CD14-positive monocyte (primary cell): Measurements from ENCODE around the gene AKR7A3. TPM values are rescaled to one million over a fixed set of nuclear protein-coding genes. Genes with fewer than 3 reads are reported as not detected.
"Not testable (repeated sequence)": the region's sequence is repeated elsewhere in the genome, so short reads cannot be mapped to it uniquely, and the experiment has no call there.

Source experiments
- DNase-seq, 3 donors: peaks; one replicate each; pipeline ENCODE4 v3.0.0-alpha.2; 2011 to 2022
- H2AFZ ChIP-seq: 2 replicates; pipeline ENCODE4 v1.6.0; 2012; ENCODE audit warnings: mild to moderate bottlenecking, low read depth, low read length, inconsistent platforms; ENCODE audit not compliant: insufficient read depth, poor library complexity, severe bottlenecking
- H3K27ac ChIP-seq, 2 donors: 1 replicate in 1 of 2; 2 replicates in 1 of 2; pipeline ENCODE4 v1.5.1; 2012 to 2013; ENCODE audit warnings: low read length in 2 of 2, control low read depth in 1 of 2, inconsistent platforms in 1 of 2, low read depth in 1 of 2, mild to moderate bottlenecking in 1 of 2
- H3K27me3 ChIP-seq, 2 donors: one replicate each; pipeline versions ENCODE4 v1.6.0 to v1.6.1; 2011 to 2013; ENCODE audit warnings: low read length in 2 of 2; ENCODE audit not compliant: control insufficient read depth in 2 of 2, insufficient read depth in 2 of 2
- H3K36me3 ChIP-seq, 2 donors: replicated peaks in 1 of 2; 1 replicate in 1 of 2; 2 replicates in 1 of 2; pipeline versions ENCODE4 v1.5.1 to v1.6.1; 2012 to 2013; ENCODE audit warnings: low read length in 2 of 2, control low read depth in 1 of 2, inconsistent platforms in 1 of 2, mild to moderate bottlenecking in 1 of 2; ENCODE audit not compliant: insufficient read depth in 2 of 2, control insufficient read depth in 1 of 2
- H3K4me1 ChIP-seq, 2 donors: 1 replicate in 1 of 2; 2 replicates in 1 of 2; pipeline versions ENCODE4 v1.5.1 to v1.6.1; 2012 to 2013; ENCODE audit warnings: low read length in 2 of 2, control low read depth in 1 of 2, inconsistent platforms in 1 of 2, mild to moderate bottlenecking in 1 of 2, moderate library complexity in 1 of 2; ENCODE audit not compliant: insufficient read depth in 2 of 2, control insufficient read depth in 1 of 2
- H3K4me2 ChIP-seq: replicated peaks from 2 replicates; pipeline ENCODE3; 2012; ENCODE audit warnings: low read length, moderate library complexity, mild to moderate bottlenecking; ENCODE audit not compliant: poor library complexity, severe bottlenecking; ENCODE audit errors: extremely low read depth
- H3K4me3 ChIP-seq, 3 experiments: fragments of 200-600 bp in 1 of 3; sonication (generic) in 1 of 3; replicated peaks in 1 of 3; 1 replicate in 2 of 3; 2 replicates in 1 of 3; pipeline ENCODE4 v1.5.1; 2011 to 2013; ENCODE audit warnings: low read length in 3 of 3, mild to moderate bottlenecking in 3 of 3, control low read depth in 2 of 3, low read depth in 2 of 3, inconsistent platforms in 1 of 3, moderate library complexity in 1 of 3
- H3K79me2 ChIP-seq: 2 replicates; pipeline ENCODE4 v1.6.0; 2012; ENCODE audit warnings: mild to moderate bottlenecking, control low read depth, inconsistent platforms, low read length, moderate library complexity; ENCODE audit not compliant: insufficient read depth
- H3K9ac ChIP-seq: 2 replicates; pipeline ENCODE4 v1.6.0; 2017; ENCODE audit warnings: low read length, mild to moderate bottlenecking; ENCODE audit not compliant: insufficient read depth, poor library complexity, severe bottlenecking
- H3K9me3 ChIP-seq, 2 donors: replicated peaks in 1 of 2; 1 replicate in 1 of 2; 2 replicates in 1 of 2; pipeline versions ENCODE4 v1.5.1 to v1.6.1; 2012 to 2013; ENCODE audit warnings: low read length in 2 of 2, control low read depth in 1 of 2; ENCODE audit not compliant: control insufficient read depth in 1 of 2, insufficient read depth in 1 of 2
- H4K20me1 ChIP-seq: 2 replicates; pipeline ENCODE4 v1.6.0; 2012; ENCODE audit warnings: mild to moderate bottlenecking, low read length, control low read depth, moderate library complexity; ENCODE audit not compliant: insufficient read depth
- H3K27ac Mint-ChIP-seq, 7 donors: one replicate each; pipeline ENCODE4 v1.8.0; 2020; ENCODE audit warnings: mild to moderate bottlenecking in 7 of 7, mixed read lengths in 7 of 7, moderate library complexity in 6 of 7, inconsistent platforms in 2 of 7
- H3K27me3 Mint-ChIP-seq, 3 donors: one replicate each; pipeline ENCODE4 v1.8.0; 2021 to 2022; ENCODE audit warnings: low read depth in 3 of 3, mild to moderate bottlenecking in 3 of 3, mixed read lengths in 3 of 3, moderate library complexity in 3 of 3, inconsistent platforms in 1 of 3
- H3K36me3 Mint-ChIP-seq, 2 donors: one replicate each; pipeline ENCODE4 v1.8.0; 2020; ENCODE audit warnings: mixed read lengths in 2 of 2, inconsistent platforms in 1 of 2, mild to moderate bottlenecking in 1 of 2
- H3K4me1 Mint-ChIP-seq: one replicate; pipeline ENCODE4 v1.8.0; 2020; ENCODE audit warnings: mild to moderate bottlenecking, mixed read lengths
- H3K4me3 Mint-ChIP-seq, 2 donors: one replicate each; pipeline ENCODE4 v1.8.0; 2020; ENCODE audit warnings: mild to moderate bottlenecking in 2 of 2, mixed read lengths in 2 of 2, moderate library complexity in 1 of 2
- H3K9me3 Mint-ChIP-seq, 7 donors: one replicate each; pipeline ENCODE4 v1.8.0; 2020 to 2022; ENCODE audit warnings: mixed read lengths in 7 of 7, mild to moderate bottlenecking in 6 of 7, moderate library complexity in 6 of 7, inconsistent platforms in 2 of 7
- WGBS: methylation state at CpG from one replicate; pipeline ENCODE4 v1.1.5; 2013; ENCODE audit warnings: missing lambda C conversion rate; ENCODE audit not compliant: insufficient coverage; 5-methylcytosine and 5-hydroxymethylcytosine counted together
- intact Hi-C, 2 donors: fragments of 100-400 bp; cut with micrococcal nuclease; formaldehyde crosslinking; loops; one replicate each; pipeline versions ENCODE4 v1.15.0 to v1.15.1; 2023
- polyA plus RNA-seq, 3 donors: library from polyadenylated mRNA; depleted of rRNA in 1 of 3; unstranded in 2 of 3; stranded (reverse) in 1 of 3; fragments of 300-500 nt in 2 of 3; fragments of >200 nt in 1 of 3; fragmentation: Illumina TruSeq in 2 of 3; gene quantifications; 1 replicate in 2 of 3; 2 replicates in 1 of 3; pipeline ENCODE4 v1.2.3, GENCODE V29; 2012 to 2021
- TF ChIP-seq, protein P1 (sequence below): fragments of 200-600 bp; IDR thresholded peaks from one replicate; pipeline ENCODE4 v1.8.0; 2022; ENCODE audit warnings: antibody characterized with exemption, mild to moderate bottlenecking

The AKR7A3 gene
- polyA plus RNA-seq, 3 donors = 0.15 to 0.56 TPM; not detected in 1

DNA sequence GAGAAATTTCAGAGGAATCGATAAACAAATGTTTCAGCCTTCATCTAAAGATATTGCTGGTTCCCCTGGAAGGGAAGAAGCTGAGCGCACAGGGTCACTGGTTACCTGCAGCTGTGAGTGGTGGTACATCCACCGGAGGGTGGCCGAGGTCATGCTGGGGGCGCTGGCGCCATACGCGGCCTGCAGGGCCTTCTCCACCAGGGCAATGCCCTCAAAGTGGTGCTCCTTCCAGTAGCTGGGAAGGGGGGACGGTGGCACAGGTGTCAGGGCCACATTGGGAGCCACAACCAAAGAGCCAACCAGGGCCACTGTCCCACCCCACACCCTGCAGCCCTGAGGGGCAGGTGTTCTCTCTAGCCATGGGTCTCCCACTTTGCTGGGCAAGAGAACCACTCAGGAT lies 4.7 kb downstream of the AKR7A3 start:
- no peaks in the 10 kb centered on the region for H3K79me2 ChIP-seq
- peaks cover 0 to 8% of the 10 kb centered on the region in 2 donors for H3K36me3 Mint-ChIP-seq
- intact Hi-C loops = no loop called here
- H3K27me3 ChIP-seq = peaks cover 0 to 8% of the 10 kb centered on the region in 2 donors
- H3K9me3 Mint-ChIP-seq = peaks cover 0 to 5% (median 2%) of the 10 kb centered on the region in 7 donors
- no peak overlapping the region for H3K27ac Mint-ChIP-seq
- peaks cover 6% of the 10 kb centered on the region for H3K4me1 Mint-ChIP-seq
- no peak overlapping the region for H3K27ac ChIP-seq
- H3K36me3 ChIP-seq = no peaks in the 10 kb centered on the region
- no peaks in the 10 kb centered on the region for H3K9me3 ChIP-seq
- H3K27me3 Mint-ChIP-seq = peaks cover 8 to 12% (median 11%) of the 10 kb centered on the region in 3 donors
- no peak for DNase-seq
- TF ChIP-seq, protein P1, sequence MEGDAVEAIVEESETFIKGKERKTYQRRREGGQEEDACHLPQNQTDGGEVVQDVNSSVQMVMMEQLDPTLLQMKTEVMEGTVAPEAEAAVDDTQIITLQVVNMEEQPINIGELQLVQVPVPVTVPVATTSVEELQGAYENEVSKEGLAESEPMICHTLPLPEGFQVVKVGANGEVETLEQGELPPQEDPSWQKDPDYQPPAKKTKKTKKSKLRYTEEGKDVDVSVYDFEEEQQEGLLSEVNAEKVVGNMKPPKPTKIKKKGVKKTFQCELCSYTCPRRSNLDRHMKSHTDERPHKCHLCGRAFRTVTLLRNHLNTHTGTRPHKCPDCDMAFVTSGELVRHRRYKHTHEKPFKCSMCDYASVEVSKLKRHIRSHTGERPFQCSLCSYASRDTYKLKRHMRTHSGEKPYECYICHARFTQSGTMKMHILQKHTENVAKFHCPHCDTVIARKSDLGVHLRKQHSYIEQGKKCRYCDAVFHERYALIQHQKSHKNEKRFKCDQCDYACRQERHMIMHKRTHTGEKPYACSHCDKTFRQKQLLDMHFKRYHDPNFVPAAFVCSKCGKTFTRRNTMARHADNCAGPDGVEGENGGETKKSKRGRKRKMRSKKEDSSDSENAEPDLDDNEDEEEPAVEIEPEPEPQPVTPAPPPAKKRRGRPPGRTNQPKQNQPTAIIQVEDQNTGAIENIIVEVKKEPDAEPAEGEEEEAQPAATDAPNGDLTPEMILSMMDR = no peak
- no peak overlapping the region for H3K4me3 ChIP-seq
- H3K4me2 ChIP-seq = no peak overlapping the region
- no peak overlapping the region for H3K9ac ChIP-seq
- 100% methylated on average over 2 of the region's 9 CpGs for WGBS
- H3K4me1 ChIP-seq = peaks cover 2 to 8% of the 10 kb centered on the region in 2 donors
- no peak overlapping the region for H2AFZ ChIP-seq
- no peak overlapping the region for H3K4me3 Mint-ChIP-seq
- H4K20me1 ChIP-seq = no peaks in the 10 kb centered on the region

DNA sequence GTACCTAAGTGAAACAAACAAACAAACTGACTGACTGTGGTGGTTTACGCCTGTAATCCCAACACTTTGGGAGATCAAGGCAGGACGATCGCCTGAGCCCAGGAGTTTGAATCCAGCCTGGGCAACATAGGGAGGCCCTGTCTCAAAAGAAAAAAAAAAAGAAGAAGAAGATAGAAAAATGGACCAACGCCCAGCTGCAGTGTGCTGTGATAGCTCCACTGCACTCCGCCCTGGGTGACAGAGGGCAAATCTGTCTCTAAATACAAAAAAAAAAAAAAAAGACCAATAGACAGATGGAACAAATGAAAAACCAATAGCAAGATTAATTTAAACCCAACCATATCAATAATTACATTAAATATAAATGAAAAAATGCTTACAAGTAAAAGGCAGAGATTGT lies 13.9 kb downstream of the AKR7A3 start:
- DNase-seq = no peak
- Histone ChIP-seq H3K4me3 (no peak overlapping the region), H3K27me3 (peaks cover 7 to 21% of the 10 kb centered on the region in 2 donors), H4K20me1 (no peaks in the 10 kb centered on the region), H3K79me2 (no peaks in the 10 kb centered on the region), H3K27ac (no peak overlapping the region), H3K36me3 (no peaks in the 10 kb centered on the region), H3K4me2 (no peak overlapping the region), H3K9ac (no peak overlapping the region), H3K9me3 (peaks cover 6 to 16% of the 10 kb centered on the region in 2 donors), H3K4me1 (no peaks in the 10 kb centered on the region), H2AFZ (no peak overlapping the region)
- peaks cover 3 to 6% of the 10 kb centered on the region in 2 donors for H3K36me3 Mint-ChIP-seq
- peaks cover 2% of the 10 kb centered on the region for H3K4me1 Mint-ChIP-seq
- WGBS = 100% methylated on average over 3 of the region's 5 CpGs
- H3K27ac Mint-ChIP-seq = peak overlapping the region in 1 of 7 donors; percentile 67
- peaks cover 29 to 36% (median 31%) of the 10 kb centered on the region in 3 donors for H3K27me3 Mint-ChIP-seq
- H3K9me3 Mint-ChIP-seq = peaks cover 9 to 34% (median 22%) of the 10 kb centered on the region in 7 donors
- intact Hi-C loops = no loop called here
- peak overlapping the region in 1 of 2 donors; percentile 80 for H3K4me3 Mint-ChIP-seq
- TF ChIP-seq, protein P1 = no peak

DNA sequence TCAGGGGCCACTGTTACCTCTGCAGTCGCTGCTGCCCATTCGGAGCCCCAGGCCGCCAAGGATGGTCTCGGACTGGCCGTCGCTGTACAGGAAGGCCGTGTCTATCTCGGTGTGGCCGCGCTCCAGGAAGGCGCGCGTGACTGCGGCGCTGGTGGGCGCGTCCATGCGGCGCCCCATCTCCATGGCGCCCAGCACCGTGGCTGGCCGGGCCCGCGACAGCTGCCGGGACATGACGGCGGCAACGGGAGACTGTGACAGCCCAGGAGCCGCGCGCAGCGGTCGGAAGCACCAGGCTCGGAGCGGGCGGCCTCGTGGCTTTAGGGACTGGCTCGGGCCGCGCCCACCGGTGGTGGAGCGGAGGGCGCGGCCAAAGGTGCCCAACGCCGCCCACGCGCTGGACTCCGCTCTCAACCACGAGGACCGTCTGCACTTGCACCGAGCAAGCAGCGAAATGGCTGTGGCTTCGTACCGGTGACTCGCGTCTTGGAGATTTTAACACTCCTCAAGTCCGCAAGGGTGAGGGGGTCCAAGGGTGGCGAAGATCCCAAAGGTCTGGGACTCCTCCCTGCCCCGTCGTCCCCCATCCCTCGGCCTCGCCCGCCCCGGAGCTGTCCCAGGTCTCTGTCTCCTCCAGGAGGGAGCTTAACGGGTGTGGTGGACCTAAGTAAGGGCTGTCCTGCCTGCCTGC lies 14.6 kb downstream of the AKR7A3 start:
- H3K9ac ChIP-seq, H3K27ac ChIP-seq, H3K36me3 ChIP-seq, intact Hi-C loops, DNase-seq, H3K4me3 ChIP-seq, H4K20me1 ChIP-seq, H3K4me1 Mint-ChIP-seq, H3K27ac Mint-ChIP-seq, H3K36me3 Mint-ChIP-seq, H3K4me1 ChIP-seq, H2AFZ ChIP-seq, H3K79me2 ChIP-seq: not testable (repeated sequence)
- H3K4me2 ChIP-seq = peak overlapping the region; percentile 22
- H3K9me3 ChIP-seq = peaks cover 6 to 16% of the 10 kb centered on the region in 2 donors
- peaks cover 7 to 21% of the 10 kb centered on the region in 2 donors for H3K27me3 ChIP-seq
- peak overlapping the region in 1 of 2 donors; percentile 80 for H3K4me3 Mint-ChIP-seq
- peaks cover 29 to 36% (median 31%) of the 10 kb centered on the region in 3 donors for H3K27me3 Mint-ChIP-seq
- WGBS = 18% methylated on average over 35 of the region's 66 CpGs
- peaks cover 9 to 34% (median 21%) of the 10 kb centered on the region in 7 donors for H3K9me3 Mint-ChIP-seq
